PFSK-1 (cell line): Measurements from ENCODE around the gene TMEM178A.

Source experiments
- POLR2AphosphoS5 ChIP-seq: IDR thresholded peaks from 2 replicates; pipeline ENCODE4 v1.6.1; 2012; ENCODE audit warnings: low read depth, mild to moderate bottlenecking, control low read depth, low read length, moderate library complexity
- REST ChIP-seq, 2 experiments: IDR thresholded peaks; 2 replicates each; pipeline versions ENCODE4 v1.6.1 to v1.8.0; 2011 to 2012; ENCODE audit warnings: low read depth in 2 of 2, low read length in 2 of 2, control low read depth in 1 of 2, inconsistent platforms in 1 of 2, mild to moderate bottlenecking in 1 of 2, moderate library complexity in 1 of 2; ENCODE audit not compliant: insufficient read depth in 1 of 2

- TF ChIP-seq REST (IDR thresholded peaks at IDR 0.05; ENCODE audit: insufficient read depth in 1 of 2, low read depth in 2 of 2, low read length in 2 of 2) = no peak
- TF ChIP-seq POLR2AphosphoS5 = no peak
These were observed 18.7 kb downstream of the TMEM178A start for GRCh38 chr2:39684464-39684863.
